GM19193 (cell line): ENCODE results near the gene MYO6.

ENCODE experiments used
- POLR2A ChIP-seq: IDR thresholded peaks from 4 replicates; pipeline ENCODE4 v1.6.1; 2011; ENCODE audit not compliant: insufficient read depth, insufficient read length; ENCODE audit errors: extremely low read depth

The MYO6 gene

DNA sequence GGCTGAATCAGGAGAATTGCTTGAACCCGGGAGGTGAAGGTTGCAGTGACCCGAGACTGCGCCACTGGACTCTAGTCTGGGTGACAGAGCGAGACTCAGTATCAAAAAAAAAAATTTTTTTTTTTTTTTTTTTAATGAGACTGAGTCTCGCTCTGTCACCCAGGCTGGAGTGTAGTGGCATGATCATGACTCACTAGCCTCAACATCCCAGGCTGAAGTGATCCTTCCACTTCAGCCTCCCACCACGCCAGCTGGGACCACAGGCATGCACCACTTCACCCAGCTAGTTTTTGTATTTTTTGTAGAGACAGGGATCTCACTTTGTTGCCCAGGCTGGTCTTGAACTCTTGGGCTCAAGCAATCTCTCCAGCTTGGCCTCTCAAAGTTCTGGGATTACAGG, 53.3 kb downstream of the MYO6 start:
- TF ChIP-seq POLR2A: no peak

DNA sequence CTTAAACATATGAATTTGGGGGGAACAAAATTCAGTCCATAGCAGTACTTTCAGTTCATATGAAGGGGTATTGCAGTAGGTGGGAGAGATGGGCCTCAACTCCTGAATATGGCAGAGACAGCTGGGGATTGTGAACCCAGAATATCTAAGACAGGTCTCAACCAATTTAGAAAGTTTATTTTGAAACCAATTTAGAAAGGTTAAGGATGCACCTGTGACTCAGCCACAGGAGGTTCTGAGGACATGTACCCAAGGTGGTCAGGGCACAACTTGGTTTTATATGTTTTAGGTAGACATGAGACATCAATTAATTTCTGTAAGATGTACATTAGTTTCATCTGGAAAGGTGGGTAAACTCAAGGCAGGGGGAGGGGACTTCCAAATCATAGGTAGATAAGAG, 59.5 kb downstream of the MYO6 start:
- TF ChIP-seq POLR2A: no peak

DNA sequence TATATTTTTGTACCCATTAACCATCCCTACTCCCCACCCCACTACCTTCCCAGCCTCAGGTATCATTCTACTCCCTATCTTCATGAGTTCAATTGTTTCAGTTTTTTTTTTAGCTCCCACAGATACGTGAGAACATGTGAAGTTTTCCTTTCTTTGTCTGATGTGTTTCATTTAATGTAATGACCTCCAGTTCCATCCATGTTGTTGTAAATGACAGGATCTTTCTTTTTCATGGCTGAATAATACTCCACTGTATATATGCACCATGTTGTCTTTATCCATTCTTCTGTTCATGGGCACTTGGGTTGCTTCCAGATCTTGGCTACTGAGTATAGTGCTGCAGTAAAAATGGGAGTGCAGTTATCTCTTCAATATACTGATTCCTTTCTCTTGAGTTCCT, 63.5 kb downstream of the MYO6 start:
- no peak for TF ChIP-seq POLR2A

DNA sequence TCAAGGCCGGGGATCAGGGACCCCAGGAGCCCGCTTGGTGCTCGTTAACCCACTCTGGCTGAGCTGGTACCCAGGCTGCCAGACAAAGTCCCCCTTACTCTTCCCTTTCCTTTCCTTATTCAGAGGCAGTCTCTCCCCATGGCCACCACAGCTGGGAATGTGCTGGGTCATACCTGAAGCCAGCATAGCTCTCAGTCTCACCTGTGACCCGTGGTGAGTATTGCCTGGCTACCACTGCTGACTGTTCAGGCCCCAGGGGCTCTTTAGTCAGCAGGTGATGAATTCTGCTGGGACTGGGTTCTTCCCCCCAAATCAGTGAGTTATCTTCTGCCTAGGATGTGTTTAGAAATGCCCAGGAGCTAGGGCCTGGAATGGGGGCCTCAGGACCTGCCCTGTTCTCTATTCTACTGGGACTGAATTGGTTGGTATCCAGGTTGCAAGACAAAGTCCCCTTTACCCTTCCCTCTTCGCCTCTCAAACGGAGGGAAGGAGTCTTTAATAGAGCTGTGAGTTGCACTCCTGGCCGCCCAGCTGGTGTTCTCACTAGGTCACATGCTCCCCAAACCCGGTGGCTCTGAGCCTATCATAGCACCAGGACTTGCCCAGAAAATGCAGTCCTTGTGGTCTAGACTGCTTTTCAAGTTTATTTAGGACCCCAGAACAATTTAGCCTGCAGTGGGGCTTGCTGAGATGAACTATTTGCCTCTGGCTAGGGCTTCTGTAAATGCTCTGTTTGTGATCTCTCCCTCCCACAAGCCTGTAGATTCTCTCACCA, 64.6 kb downstream of the MYO6 start:
- no peak for TF ChIP-seq POLR2A

DNA sequence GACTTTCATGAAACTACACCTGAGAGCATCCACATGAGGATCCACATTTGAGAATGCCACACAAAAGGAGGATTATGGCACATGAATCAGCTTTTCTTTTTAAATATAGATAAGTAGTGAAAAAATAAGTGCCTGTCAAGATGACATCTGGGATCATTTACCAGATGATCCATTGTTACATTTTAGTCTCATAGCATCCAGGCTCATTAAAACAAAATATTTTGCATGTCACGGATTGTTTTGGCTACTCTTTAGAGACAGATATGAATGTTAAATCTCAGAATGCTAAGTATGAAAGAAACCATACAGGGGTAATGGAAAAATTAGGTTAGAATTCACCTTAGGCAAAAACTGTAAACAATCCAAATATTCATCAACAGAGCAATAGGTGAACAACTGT, 66.7 kb downstream of the MYO6 start:
- no peak for TF ChIP-seq POLR2A

DNA sequence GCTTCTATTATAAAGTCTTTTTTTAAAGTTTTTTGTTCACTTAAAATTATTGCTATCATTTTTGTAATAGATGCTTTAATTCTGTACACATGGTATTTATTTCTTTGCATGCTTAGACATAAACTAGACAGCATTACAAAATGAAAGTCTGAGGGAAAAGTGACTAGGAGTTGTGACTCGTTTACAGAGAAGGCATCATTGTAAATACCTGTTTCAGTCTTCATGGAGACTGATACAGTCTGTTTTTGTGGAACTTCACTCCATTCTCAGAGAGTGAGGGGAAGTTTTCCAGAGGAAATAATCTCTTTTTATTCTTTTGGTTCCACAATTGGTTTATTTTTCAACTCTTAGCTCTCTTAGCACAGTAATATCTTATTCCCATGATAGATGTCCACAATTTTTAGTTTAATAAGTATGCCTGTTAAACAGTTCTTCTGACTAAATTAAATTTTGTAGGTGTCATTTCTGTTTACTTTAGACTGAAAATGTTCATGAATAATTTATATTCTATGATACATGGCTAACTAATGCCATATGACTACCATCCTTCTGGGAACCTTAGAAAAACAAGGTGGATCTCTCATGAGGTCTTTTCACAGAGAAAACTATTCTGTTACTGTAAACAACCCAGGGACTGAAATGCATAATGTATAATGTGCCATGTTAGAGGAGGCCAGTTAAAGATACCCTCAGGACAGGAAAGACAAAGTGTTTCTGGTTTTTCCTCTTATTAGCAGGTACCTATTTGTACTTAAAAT, 69.2 kb downstream of the MYO6 start:
- no peak for TF ChIP-seq POLR2A

DNA sequence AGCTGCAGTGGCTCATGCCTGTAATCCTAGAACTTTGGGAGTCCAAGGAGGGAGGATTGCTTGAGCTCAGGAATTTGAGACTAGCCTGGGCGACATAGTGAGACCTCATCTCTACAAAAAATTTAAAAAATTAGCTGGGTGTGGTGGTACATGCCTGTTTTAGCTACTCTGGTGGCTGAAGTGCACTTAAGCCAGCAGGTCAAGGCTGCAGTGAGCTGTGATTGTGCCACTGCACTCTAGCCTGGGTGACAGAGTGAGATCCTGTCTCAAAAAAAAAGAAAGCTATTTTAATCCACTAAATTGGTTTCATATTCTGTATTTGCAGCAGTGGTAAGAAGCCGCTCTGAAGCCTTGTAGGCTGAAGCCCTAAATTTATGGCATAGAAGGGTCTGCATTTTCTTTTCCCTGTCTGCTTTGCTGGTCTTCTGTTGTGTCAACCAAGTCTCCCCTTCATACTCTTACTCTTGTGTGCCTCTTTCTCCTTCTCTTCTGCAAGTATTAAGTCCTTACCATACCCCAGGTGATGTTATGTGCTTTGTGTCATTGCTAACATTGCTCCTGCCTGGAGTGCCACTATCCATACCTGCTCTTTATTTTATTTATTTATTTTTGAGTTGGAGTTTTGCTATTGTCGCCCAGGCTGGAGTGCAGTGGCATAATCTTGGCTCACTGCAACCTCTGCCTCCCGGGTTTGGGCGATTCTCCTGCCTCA, 70.9 kb downstream of the MYO6 start:
- TF ChIP-seq POLR2A: no peak

DNA sequence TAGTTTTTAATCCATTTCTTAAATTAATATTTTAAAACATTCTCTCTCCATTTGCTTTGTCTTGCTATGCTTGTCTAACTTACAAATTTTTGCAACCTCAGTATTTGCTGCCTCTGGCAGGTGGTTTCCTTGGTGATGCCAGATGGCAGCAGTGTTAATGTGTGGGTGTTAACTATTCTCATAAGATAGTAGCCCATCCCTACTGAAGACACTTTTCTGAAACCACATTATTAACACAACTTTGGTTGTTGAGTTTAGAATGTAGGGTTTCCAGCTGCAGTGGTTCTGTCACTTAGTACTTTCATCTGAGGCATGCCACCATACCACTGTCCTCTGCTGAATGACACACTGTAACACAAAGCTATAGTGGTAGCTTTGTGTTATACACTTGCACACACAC, 75.1 kb downstream of the MYO6 start:
- no peak for TF ChIP-seq POLR2A

DNA sequence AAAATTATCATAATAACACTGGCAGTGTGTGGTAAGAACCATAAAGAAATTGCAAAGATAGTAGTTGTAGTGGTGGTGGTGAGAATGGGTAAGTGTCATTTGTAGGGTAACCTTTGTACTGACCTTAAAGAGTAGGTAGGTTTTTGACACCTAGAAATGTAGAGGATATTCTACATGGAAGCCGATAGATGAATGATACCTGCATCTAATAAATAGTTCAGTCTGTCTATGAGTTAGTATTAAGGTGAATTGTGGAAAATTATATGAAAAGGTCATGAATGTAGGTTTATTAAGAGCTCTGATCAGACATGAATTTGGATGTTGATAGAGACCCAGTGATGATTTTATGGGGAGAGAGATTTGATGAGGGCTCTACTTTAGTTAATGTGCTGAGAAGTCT, 78.1 kb downstream of the MYO6 start:
- no peak for TF ChIP-seq POLR2A

DNA sequence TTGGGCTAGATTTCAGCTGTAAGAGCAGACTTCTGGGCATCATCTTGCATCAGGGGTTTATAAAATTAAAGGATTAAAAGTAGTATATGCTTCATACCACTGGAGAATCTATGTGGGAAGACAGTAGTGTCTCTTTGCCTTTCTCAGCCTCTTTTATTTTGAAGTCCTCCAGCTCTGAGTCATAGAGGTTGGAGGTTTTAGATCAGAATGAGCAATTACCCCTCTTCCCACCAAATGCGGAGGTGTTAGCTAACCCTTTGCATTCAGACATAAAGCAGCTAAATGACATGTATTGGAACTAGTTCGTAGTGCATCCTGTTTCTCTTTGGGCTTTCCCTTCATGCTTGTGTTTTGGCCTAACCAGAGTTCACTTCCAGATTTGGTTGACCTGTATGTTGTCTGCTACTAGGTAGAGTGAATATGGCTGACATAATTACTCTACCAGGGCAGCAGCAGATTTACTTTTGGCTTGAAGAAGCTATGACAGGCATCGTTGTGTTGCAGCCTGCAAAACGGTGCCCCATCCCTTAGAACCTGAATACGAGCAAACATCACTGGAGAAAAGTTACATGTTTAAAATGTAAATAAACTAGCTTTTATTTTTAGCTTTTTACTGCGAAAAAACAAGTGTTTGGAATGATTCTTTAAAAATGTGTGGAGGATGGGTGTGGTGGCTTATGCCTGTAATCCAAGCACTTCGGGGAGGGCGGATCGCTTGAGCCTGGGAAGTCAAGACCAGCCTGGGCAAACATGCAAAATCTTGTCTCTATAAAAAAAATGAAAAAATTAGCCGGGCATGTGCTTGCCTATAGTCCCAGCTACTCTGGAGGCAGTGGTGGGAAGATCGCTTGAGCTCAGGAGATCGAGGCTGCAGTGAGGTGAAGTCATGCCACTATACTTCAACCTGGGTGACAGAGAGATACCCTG, 82.2 kb downstream of the MYO6 start:
- TF ChIP-seq POLR2A: no peak

DNA sequence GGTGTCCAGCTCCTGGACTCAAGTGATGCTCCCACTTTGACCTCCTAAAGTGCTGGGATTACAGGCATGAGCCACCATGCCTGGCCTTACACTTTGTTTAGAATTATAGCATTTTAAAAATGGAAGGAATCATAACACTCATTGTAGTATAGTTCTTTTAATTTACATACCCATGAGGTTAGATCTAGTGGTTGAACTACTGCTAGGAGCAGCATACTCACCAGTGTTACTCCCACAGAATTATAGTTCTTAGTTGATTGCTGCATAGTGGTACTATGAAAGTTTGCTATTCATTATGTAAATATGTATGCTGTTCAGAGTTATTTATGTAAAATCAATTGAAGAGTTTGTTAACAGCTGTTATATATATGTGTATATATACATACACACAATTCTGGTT, 85.4 kb downstream of the MYO6 start:
- no peak for TF ChIP-seq POLR2A

DNA sequence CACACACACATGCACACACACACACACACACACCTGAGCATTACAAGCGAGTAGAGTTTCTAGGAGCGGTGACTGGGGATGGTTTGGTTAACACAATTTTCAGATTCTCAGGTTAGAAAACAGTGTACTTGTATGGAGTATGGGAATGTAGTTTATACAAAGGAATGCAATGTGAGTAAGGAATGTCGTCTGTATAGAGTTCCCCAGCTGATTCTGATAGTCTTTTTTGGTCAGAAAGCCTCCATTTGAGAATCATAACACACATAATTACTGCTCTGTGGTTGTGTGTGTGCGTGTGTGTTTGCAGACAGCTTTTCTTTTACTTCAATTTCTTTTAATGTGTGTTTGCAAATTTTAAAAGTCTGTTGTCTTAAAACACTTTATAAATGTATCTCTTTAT, 93.2 kb downstream of the MYO6 start:
- TF ChIP-seq POLR2A: no peak

DNA sequence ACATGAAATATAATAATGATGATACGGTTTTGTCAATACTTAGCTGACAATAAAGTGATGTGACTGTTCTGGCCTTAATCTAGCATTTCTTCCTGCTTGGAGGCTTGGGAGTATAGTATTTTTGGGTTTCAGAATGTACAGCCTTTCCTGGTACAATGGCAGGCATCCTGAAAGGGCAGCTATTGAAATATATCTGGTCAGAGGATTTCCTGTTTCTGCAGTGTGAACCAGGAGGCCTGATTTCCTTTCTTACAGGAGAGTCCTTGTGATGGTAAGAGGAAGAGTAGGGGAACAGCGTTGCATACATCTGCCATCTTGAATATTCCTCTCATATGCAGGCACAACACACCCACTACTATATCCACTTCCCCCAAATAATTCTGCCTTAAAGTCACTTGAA, 93.7 kb downstream of the MYO6 start:
- TF ChIP-seq POLR2A: no peak

DNA sequence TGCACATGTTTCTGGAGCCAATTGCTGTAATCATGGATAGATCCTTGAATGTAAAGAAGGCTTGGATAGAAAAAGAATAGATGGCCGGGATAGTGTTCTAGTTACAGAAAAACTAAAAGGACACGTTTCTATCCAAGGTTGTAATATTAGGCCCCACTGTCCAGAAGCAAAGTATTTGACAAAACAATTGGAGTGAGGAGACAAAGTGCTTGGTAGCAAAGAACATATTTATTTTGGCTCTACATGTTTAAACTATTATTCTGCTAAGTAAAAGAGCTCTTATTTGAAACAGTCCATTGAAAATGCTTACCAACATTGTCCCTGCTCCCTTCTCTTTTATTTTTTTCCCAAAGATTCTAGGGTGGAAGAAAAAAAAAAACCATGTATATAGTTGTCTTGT, 94.4 kb downstream of the MYO6 start:
- no peak for TF ChIP-seq POLR2A

DNA sequence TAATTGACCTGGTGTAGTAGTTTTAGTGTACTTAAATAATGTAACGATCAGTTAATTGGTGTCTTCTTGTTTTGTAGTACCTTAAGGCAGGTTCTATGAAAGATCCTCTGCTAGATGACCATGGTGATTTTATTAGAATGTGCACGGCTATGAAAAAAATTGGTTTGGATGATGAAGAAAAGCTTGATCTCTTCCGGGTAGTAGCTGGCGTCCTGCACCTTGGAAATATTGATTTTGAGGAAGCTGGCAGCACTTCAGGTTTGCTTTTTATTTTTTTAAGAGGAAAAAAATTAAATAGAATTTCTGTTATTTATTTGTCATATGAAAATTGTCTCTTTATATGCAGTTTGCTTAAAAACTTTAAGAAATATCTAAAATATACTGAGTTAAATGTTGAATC, 99.2 kb downstream of the MYO6 start:
- TF ChIP-seq POLR2A: no peak
